HepG2 (cell line): Measurements from ENCODE around the gene BZW1. TPM values are rescaled to one million over a fixed set of nuclear protein-coding genes. Genes with fewer than 3 reads are reported as not detected.

ENCODE experiments used
- CREB1 ChIP-seq, 2 experiments: fragments of 450-650 bp in 1 of 2; IDR thresholded peaks; 2 replicates each; pipeline ENCODE4 v1.6.1; 2016 to 2017; ENCODE audit warnings: control low read depth in 1 of 2, mild to moderate bottlenecking in 1 of 2, missing compliant biosample characterization in 1 of 2, missing genetic modification characterization in 1 of 2
- HNF1B ChIP-seq: sonication (generic); formaldehyde crosslinking; IDR thresholded peaks from 2 replicates; pipeline ENCODE4 v1.5.1; 2020; ENCODE audit warnings: mild to moderate bottlenecking, moderate library complexity, missing genetic modification reagents
- IKZF4 ChIP-seq: sonication (generic); formaldehyde crosslinking; IDR thresholded peaks from 2 replicates; pipeline ENCODE4 v1.5.1; 2020; ENCODE audit warnings: borderline replicate concordance, mild to moderate bottlenecking, low read depth, missing genetic modification reagents; ENCODE audit errors: not compliant biosample characterization
- KAT8 ChIP-seq: IDR thresholded peaks from 2 replicates; pipeline ENCODE4 v1.6.1; 2016; ENCODE audit warnings: missing genetic modification reagents, missing compliant biosample characterization
- NCOA1 ChIP-seq: sonication (generic); formaldehyde crosslinking; IDR thresholded peaks from 2 replicates; pipeline ENCODE4 v1.9.0; 2021; ENCODE audit warnings: missing genetic modification reagents
- POLR2A ChIP-seq, 2 experiments: IDR thresholded peaks; 2 replicates each; pipeline ENCODE4 v1.6.1; 2011; ENCODE audit warnings: low read depth in 2 of 2, low read length in 2 of 2, mild to moderate bottlenecking in 1 of 2, moderate library complexity in 1 of 2; ENCODE audit not compliant: insufficient read depth in 1 of 2
- PRMT3 ChIP-seq: sonication (generic); formaldehyde crosslinking; IDR thresholded peaks from 2 replicates; pipeline ENCODE4 v1.8.1; 2022; ENCODE audit warnings: low read depth, mild to moderate bottlenecking, moderate library complexity, missing genetic modification reagents, borderline replicate concordance
- SKI ChIP-seq: fragments of 450-650 bp; IDR thresholded peaks from one replicate; pipeline ENCODE4 v1.6.1; 2018; ENCODE audit warnings: mild to moderate bottlenecking; ENCODE audit not compliant: partially characterized antibody
- TFAP4 ChIP-seq: sonication (generic); IDR thresholded peaks from 2 replicates; pipeline ENCODE4 v1.6.1; 2016; ENCODE audit warnings: low read depth, borderline replicate concordance
- ZFP36L2 ChIP-seq: sonication (generic); formaldehyde crosslinking; IDR thresholded peaks from 2 replicates; pipeline ENCODE4 v1.4.0; 2020; ENCODE audit warnings: missing genetic modification reagents
- ZFP41 ChIP-seq: sonication (generic); formaldehyde crosslinking; IDR thresholded peaks from 2 replicates; pipeline ENCODE4 v1.4.0; 2020; ENCODE audit warnings: mild to moderate bottlenecking, missing genetic modification reagents, borderline replicate concordance
- ZNF224 ChIP-seq: sonication (generic); formaldehyde crosslinking; IDR thresholded peaks from 2 replicates; pipeline ENCODE4 v1.5.0; 2020; ENCODE audit warnings: mild to moderate bottlenecking, missing genetic modification reagents
- ZNF251 ChIP-seq: sonication (generic); formaldehyde crosslinking; IDR thresholded peaks from 2 replicates; pipeline ENCODE4 v1.9.0; 2021; ENCODE audit warnings: mild to moderate bottlenecking, missing genetic modification reagents
- ZNF274 ChIP-seq: sonication (generic); formaldehyde crosslinking; IDR thresholded peaks from 2 replicates; pipeline ENCODE4 v1.5.1; 2020; ENCODE audit warnings: mild to moderate bottlenecking, missing genetic modification reagents
- ZNF510 ChIP-seq: sonication (generic); formaldehyde crosslinking; IDR thresholded peaks from 2 replicates; pipeline ENCODE4 v1.4.0; 2020; ENCODE audit warnings: low read depth, mild to moderate bottlenecking, missing genetic modification reagents
- ZNF614 ChIP-seq: IDR thresholded peaks from 2 replicates; pipeline ENCODE4 v1.6.1; 2018; ENCODE audit warnings: missing biosample characterization, missing genetic modification reagents, inconsistent platforms, borderline replicate concordance
- ZNF768 ChIP-seq: sonication (generic); formaldehyde crosslinking; IDR thresholded peaks from 2 replicates; pipeline ENCODE4 v1.4.0; 2020; ENCODE audit warnings: missing genetic modification reagents
- ZNF781 ChIP-seq: sonication (generic); formaldehyde crosslinking; IDR thresholded peaks from 2 replicates; pipeline ENCODE4 v1.5.1; 2020; ENCODE audit warnings: borderline replicate concordance, mild to moderate bottlenecking, missing genetic modification reagents; ENCODE audit errors: not compliant biosample characterization
- ZNF83 ChIP-seq: sonication (generic); formaldehyde crosslinking; IDR thresholded peaks from 2 replicates; pipeline ENCODE4 v1.4.0; 2020; ENCODE audit warnings: missing genetic modification reagents, mild to moderate bottlenecking, borderline replicate concordance
- polyA plus RNA-seq, 8 experiments: library from polyadenylated mRNA; depleted of rRNA in 3 of 8; stranded (reverse) in 7 of 8; unstranded in 1 of 8; fragments of >200 nt; fragmentation: Illumina TruSeq in 4 of 8; extraction: Trizol in 4 of 8; gene quantifications; 2 replicates each; pipeline versions ENCODE4 v1.2.1 to v1.2.3, GENCODE V29; 2011 to 2016; ENCODE audit warnings: low read depth in 4 of 8, missing spikeins in 1 of 8, mixed read lengths in 1 of 8; ENCODE audit not compliant: insufficient read depth in 1 of 8
- total RNA-seq, 5 experiments: library from RNA; depleted of rRNA; stranded (reverse); fragments of >200 nt; fragmentation: Illumina TruSeq; extraction: Trizol; gene quantifications; 2 replicates each; pipeline ENCODE4 v1.2.3, GENCODE V29; 2016; ENCODE audit warnings: low read depth in 1 of 5
- TF ChIP-seq, protein P1 (sequence below): sonication (generic); formaldehyde crosslinking; IDR thresholded peaks from 2 replicates; pipeline ENCODE4 v1.4.0; 2020; ENCODE audit warnings: missing genetic modification reagents, low read depth, mild to moderate bottlenecking, borderline replicate concordance
- TF ChIP-seq, protein P2 (sequence below): sonication (generic); formaldehyde crosslinking; IDR thresholded peaks from 2 replicates; pipeline ENCODE4 v1.5.0; 2020; ENCODE audit warnings: missing genetic modification reagents
- TF ChIP-seq, protein P3 (sequence below): sonication (generic); formaldehyde crosslinking; IDR thresholded peaks from 2 replicates; pipeline ENCODE4 v1.4.0; 2020; ENCODE audit warnings: missing genetic modification reagents

The BZW1 gene
- total and polyA plus RNA-seq, 2 of the 13 experiments (the other 11 are each of a cell fraction or from before 2014, with no cell fraction given), result 106 to 384 TPM

DNA sequence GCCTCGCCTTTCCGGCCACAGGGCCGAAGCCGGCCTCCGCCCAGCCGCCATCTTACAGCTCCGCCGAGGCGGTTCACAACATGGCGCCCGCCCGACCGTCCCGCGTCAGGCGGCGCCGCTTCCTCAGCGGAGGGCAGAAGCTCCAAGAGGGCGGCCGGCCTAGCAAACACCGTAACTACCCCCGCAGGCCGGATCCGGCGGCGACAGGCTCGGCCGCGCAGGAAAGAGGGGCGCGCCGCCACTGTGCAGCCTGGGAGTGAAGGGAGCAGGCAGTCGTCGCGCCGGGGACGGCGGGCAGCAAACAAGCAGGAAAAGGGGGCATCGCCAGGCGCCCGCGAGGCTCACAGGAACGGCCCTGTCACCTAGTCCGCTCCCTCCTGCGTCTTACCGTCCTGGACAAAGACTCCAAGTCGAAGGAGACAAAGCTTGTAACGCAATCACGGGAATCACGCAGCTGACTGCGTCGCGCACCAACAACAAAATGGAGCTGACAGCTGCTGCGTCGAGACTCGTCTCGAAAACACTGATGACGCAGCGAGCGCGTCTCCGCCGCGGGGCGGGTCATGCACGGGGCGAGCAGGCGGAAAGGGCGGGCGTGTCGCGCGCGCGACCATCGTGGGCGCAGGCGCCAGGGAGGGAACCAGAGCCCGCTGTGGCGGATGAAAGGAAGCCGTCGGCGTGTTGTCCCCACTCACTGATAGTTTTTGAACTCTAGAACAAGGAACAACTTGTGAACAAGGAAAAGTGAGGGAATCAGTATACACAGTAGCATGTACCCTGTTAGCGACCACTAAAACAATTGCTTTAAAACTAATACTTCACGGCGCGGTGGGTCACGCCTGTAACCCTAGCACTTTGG is 52.7 kb downstream of the BZW1 start, which contains the start of gene CLK1 (continued):
- TF ChIP-seq CREB1 (IDR thresholded peaks at IDR 0.05) (peak; percentile 97), CREB1 (CRISPR knock-in tag; IDR thresholded peaks at IDR 0.05) (peak; percentile 91), ZFP41 (CRISPR knock-in tag) (no peak; the same call in 1 of the 2 replicates), PRMT3 (CRISPR knock-in tag) (peak; percentile 94; the same call in 1 of the 2 replicates), TFAP4 (peak; percentile 94), POLR2A (IDR thresholded peaks at IDR 0.05; ENCODE audit: insufficient read depth in 1 of 2, low read depth in 2 of 2, low read length in 2 of 2) (peak; percentile 99 to 100), ZNF83 (CRISPR knock-in tag) (peak; percentile 72; the same call in 1 of the 2 replicates), HNF1B (CRISPR knock-in tag) (peak; percentile 97), ZNF274 (peak; percentile 93), SKI (peak; percentile 83), ZNF614 (CRISPR knock-in tag) (peak; percentile 96; the same call in 1 of the 2 replicates), ZNF224 (CRISPR knock-in tag) (peak; percentile 82), ZNF781 (peak; percentile 93), ZFP36L2 (CRISPR knock-in tag) (peak; percentile 68; the same call in 1 of the 2 replicates), ZNF251 (CRISPR knock-in tag) (peak; percentile 86), ZNF510 (CRISPR knock-in tag) (peak; percentile 97), KAT8 (CRISPR knock-in tag) (peak; percentile 99), ZNF768 (CRISPR knock-in tag) (peak; percentile 46), IKZF4 (CRISPR knock-in tag) (peak; percentile 91), NCOA1 (peak; percentile 98)
- TF ChIP-seq, protein P1, sequence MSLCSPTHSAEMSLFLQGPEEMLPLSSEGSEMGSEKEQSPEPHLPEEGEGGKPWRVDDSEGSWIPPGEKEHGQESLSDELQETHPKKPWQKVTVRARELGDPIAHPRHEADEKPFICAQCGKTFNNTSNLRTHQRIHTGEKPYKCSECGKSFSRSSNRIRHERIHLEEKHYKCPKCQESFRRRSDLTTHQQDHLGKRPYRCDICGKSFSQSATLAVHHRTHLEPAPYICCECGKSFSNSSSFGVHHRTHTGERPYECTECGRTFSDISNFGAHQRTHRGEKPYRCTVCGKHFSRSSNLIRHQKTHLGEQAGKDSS (CRISPR knock-in tag), result peak; percentile 93; the same call in 1 of the 2 replicates
- TF ChIP-seq, protein P2, sequence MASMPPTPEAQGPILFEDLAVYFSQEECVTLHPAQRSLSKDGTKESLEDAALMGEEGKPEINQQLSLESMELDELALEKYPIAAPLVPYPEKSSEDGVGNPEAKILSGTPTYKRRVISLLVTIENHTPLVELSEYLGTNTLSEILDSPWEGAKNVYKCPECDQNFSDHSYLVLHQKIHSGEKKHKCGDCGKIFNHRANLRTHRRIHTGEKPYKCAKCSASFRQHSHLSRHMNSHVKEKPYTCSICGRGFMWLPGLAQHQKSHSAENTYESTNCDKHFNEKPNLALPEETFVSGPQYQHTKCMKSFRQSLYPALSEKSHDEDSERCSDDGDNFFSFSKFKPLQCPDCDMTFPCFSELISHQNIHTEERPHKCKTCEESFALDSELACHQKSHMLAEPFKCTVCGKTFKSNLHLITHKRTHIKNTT, result no peak
- TF ChIP-seq, protein P3, sequence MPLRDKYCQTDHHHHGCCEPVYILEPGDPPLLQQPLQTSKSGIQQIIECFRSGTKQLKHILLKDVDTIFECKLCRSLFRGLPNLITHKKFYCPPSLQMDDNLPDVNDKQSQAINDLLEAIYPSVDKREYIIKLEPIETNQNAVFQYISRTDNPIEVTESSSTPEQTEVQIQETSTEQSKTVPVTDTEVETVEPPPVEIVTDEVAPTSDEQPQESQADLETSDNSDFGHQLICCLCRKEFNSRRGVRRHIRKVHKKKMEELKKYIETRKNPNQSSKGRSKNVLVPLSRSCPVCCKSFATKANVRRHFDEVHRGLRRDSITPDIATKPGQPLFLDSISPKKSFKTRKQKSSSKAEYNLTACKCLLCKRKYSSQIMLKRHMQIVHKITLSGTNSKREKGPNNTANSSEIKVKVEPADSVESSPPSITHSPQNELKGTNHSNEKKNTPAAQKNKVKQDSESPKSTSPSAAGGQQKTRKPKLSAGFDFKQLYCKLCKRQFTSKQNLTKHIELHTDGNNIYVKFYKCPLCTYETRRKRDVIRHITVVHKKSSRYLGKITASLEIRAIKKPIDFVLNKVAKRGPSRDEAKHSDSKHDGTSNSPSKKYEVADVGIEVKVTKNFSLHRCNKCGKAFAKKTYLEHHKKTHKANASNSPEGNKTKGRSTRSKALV, result peak; percentile 98
